ENCODE results near the gene TMEM135. TPM values are rescaled to one million over a fixed set of nuclear protein-coding genes. Genes with fewer than 3 reads are reported as not detected.

Gene TMEM135
- total RNA-seq, 1 donor from 2014 or later: 38.1 TPM

DNA sequence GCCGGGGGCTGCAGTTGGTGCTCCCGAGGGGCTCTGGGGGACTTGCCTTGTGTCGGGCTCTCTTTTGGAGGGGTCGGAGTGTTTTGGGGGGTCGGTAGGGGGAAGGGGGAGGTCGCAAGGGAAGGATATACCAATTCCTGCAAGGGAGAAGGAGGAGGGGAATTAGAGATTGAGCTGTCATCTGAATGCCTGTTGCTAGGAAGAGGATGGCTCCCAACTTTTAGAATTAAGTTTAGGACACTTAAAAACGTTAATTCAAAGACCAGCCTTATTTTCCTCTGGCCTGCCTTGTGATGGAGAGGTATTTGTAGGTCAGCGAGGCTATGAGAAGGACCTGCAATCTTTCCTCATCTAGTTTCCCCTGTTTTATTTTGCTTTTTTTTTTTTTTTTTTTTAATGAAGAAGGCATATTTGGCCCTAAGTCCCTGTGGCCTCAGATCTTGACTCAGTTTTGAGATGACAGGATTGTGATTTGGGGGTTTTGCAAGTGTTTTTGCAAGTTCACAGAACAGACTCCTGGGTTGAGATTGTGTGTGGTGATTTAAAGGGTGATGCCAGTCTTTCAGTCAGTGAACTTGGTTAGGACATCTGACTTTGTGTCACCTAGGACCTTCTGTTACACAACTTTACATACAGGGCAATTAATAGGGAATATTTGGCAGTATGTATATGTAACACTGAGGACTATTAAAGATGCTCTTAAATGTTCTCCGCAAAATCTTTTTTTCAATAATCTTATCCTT, 672 bp downstream of the TMEM135 start:
- peaks cover 2% of the 10 kb centered on the region for H3K27me3 Mint-ChIP-seq (ENCODE audit: unreplicated experiment)
- TF ChIP-seq, protein P1, sequence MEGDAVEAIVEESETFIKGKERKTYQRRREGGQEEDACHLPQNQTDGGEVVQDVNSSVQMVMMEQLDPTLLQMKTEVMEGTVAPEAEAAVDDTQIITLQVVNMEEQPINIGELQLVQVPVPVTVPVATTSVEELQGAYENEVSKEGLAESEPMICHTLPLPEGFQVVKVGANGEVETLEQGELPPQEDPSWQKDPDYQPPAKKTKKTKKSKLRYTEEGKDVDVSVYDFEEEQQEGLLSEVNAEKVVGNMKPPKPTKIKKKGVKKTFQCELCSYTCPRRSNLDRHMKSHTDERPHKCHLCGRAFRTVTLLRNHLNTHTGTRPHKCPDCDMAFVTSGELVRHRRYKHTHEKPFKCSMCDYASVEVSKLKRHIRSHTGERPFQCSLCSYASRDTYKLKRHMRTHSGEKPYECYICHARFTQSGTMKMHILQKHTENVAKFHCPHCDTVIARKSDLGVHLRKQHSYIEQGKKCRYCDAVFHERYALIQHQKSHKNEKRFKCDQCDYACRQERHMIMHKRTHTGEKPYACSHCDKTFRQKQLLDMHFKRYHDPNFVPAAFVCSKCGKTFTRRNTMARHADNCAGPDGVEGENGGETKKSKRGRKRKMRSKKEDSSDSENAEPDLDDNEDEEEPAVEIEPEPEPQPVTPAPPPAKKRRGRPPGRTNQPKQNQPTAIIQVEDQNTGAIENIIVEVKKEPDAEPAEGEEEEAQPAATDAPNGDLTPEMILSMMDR (IDR thresholded peaks at IDR 0.05; ENCODE audit: partially characterized antibody, unreplicated experiment): no peak
- H3K9me3 Mint-ChIP-seq (ENCODE audit: unreplicated experiment): no peaks in the 10 kb centered on the region
- peak overlapping the region; percentile 93 for H3K4me3 Mint-ChIP-seq (ENCODE audit: unreplicated experiment)
- no peaks in the 10 kb centered on the region for H3K36me3 Mint-ChIP-seq (ENCODE audit: unreplicated experiment)
- DNase-seq: no peak
- peaks cover 17% of the 10 kb centered on the region for H3K4me1 Mint-ChIP-seq (ENCODE audit: low read depth, unreplicated experiment)
- H3K27ac Mint-ChIP-seq (ENCODE audit: unreplicated experiment): peak overlapping the region; percentile 87

DNA sequence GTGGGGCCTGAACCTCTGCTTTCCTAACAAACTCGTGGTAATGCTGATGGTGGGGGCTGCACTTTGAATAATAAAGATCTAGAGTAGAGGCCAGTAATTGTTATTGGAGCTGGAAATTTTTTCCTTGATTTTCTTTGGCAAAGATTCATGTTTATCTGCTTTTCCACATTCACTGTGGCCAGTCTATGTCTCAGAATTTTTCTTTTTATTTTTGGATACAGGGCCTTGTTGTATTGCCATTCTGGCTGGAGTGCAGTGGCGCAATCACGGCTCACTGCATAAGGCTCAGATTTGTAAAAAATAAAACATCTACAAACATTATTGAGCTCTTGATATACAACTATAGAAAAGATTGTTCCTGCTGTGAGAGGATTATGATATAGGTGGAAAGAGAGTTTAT, 1.6 kb downstream of the TMEM135 start:
- peaks cover 17% of the 10 kb centered on the region for H3K4me1 Mint-ChIP-seq (ENCODE audit: low read depth, unreplicated experiment)
- H3K4me3 Mint-ChIP-seq (ENCODE audit: unreplicated experiment): peak overlapping the region; percentile 93

DNA sequence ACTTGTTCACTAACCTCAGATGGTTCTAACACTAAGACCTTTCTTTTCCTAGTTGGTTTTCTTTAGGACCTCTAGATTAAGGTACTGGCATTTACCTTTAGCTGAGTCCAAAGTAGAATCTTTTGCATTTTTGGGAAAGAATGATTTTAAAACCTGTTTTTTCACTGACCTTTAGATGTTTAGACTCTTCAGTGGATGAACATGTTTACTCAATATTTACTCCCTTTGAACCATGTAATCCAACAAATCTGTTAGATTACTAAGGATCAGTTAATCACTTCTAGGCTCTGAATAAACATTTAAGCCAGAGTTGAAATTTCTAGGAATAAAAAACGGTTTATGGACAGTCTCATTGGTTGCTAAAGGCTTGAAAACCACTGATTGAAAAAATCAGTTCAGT, 6.2 kb downstream of the TMEM135 start:
- Mint-ChIP-seq H3K4me3 (ENCODE audit: unreplicated experiment) (no peak overlapping the region), H3K4me1 (ENCODE audit: low read depth, unreplicated experiment) (peaks cover 8% of the 10 kb centered on the region), H3K36me3 (ENCODE audit: unreplicated experiment) (peaks cover 14% of the 10 kb centered on the region), H3K27me3 (ENCODE audit: unreplicated experiment) (no peaks in the 10 kb centered on the region), H3K27ac (ENCODE audit: unreplicated experiment) (no peak overlapping the region), H3K9me3 (ENCODE audit: unreplicated experiment) (peaks cover 1% of the 10 kb centered on the region)
- no peak for DNase-seq
- TF ChIP-seq, protein P1 (IDR thresholded peaks at IDR 0.05; ENCODE audit: partially characterized antibody, unreplicated experiment): no peak

More for the DNA sequence above, 1.6 kb downstream of the TMEM135 start:
- H3K27me3 Mint-ChIP-seq (ENCODE audit: unreplicated experiment): peaks cover 2% of the 10 kb centered on the region
- H3K36me3 Mint-ChIP-seq (ENCODE audit: unreplicated experiment): no peaks in the 10 kb centered on the region
- H3K9me3 Mint-ChIP-seq (ENCODE audit: unreplicated experiment): no peaks in the 10 kb centered on the region
- TF ChIP-seq, protein P1 (IDR thresholded peaks at IDR 0.05; ENCODE audit: partially characterized antibody, unreplicated experiment): no peak
- peak overlapping the region; percentile 14 for H3K27ac Mint-ChIP-seq (ENCODE audit: unreplicated experiment)
- DNase-seq: no peak

DNA sequence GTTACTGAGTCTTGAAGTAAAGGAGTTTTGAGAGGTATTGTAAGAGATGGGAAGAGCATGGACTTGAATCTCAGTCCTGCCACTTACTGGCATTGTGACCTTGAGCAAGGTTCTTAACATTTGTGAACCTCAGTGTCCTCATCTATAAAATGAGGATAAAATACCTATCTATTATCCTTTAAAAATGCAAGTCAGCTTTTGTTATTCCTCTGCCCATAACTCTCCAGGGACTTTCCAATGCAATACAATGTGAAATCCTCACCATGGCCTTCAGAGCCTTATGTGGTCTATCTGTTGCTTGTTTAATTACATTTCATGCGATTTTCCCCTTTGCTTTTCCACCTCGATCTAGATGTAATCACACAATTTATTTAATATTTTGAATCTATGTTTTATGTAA, 9.1 kb downstream of the TMEM135 start:
- TF ChIP-seq, protein P1 (IDR thresholded peaks at IDR 0.05; ENCODE audit: partially characterized antibody, unreplicated experiment): no peak
- H3K9me3 Mint-ChIP-seq (ENCODE audit: unreplicated experiment): peaks cover 1% of the 10 kb centered on the region
- H3K27ac Mint-ChIP-seq (ENCODE audit: unreplicated experiment): no peak overlapping the region
- H3K4me3 Mint-ChIP-seq (ENCODE audit: unreplicated experiment): no peak overlapping the region
- no peak for DNase-seq
- no peaks in the 10 kb centered on the region for H3K4me1 Mint-ChIP-seq (ENCODE audit: low read depth, unreplicated experiment)
- peaks cover 14% of the 10 kb centered on the region for H3K36me3 Mint-ChIP-seq (ENCODE audit: unreplicated experiment)
- H3K27me3 Mint-ChIP-seq (ENCODE audit: unreplicated experiment): no peaks in the 10 kb centered on the region

DNA sequence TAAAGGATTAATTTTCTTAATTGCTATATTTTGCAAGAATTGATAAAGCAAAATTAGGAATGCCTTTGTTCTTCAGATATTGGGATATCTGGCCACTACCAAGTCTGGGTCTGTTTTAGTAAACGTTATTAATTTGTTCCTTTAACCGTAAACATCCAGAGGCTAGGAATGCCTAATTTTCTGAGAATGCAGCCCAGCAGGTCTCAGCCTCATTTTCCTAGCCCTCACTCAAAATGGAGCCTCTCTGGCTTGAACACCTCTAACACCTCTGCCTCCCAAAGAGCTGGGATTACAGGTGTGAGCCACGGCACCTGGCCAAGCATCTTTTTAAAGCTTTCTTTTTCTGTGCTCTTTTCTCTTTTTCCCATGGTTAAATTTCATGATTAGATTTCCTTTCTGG, 18.4 kb downstream of the TMEM135 start:
- Mint-ChIP-seq H3K4me1 (ENCODE audit: low read depth, unreplicated experiment) (no peaks in the 10 kb centered on the region), H3K27ac (ENCODE audit: unreplicated experiment) (no peak overlapping the region), H3K4me3 (ENCODE audit: unreplicated experiment) (no peak overlapping the region), H3K36me3 (ENCODE audit: unreplicated experiment) (no peaks in the 10 kb centered on the region), H3K27me3 (ENCODE audit: unreplicated experiment) (no peaks in the 10 kb centered on the region), H3K9me3 (ENCODE audit: unreplicated experiment) (peaks cover 1% of the 10 kb centered on the region)
- no peak for DNase-seq
- TF ChIP-seq, protein P1 (IDR thresholded peaks at IDR 0.05; ENCODE audit: partially characterized antibody, unreplicated experiment): no peak
